WTC11 (cell line): ENCODE measurements around the gene CEBPB.

ENCODE experiments used
- FOXK1 ChIP-seq: sonication (generic); formaldehyde crosslinking; IDR thresholded peaks from 2 replicates; pipeline ENCODE4 v1.8.0; 2022; ENCODE audit warnings: mild to moderate bottlenecking, moderate library complexity, missing genetic modification reagents
- TF ChIP-seq, protein P1 (sequence below): fragments of 200-600 bp; IDR thresholded peaks from 2 replicates; pipeline ENCODE4 v1.8.0; 2022; ENCODE audit warnings: antibody characterized with exemption
- TF ChIP-seq, protein P2 (sequence below): sonication (generic); formaldehyde crosslinking; IDR thresholded peaks from 2 replicates; pipeline ENCODE4 v1.8.1; 2022; ENCODE audit warnings: low read depth, missing genetic modification reagents, borderline replicate concordance
- TF ChIP-seq, protein P3 (sequence below): sonication (generic); formaldehyde crosslinking; IDR thresholded peaks from 2 replicates; pipeline ENCODE4 v1.8.1; 2023; ENCODE audit warnings: mild to moderate bottlenecking, missing genetic modification reagents, moderate library complexity

DNA sequence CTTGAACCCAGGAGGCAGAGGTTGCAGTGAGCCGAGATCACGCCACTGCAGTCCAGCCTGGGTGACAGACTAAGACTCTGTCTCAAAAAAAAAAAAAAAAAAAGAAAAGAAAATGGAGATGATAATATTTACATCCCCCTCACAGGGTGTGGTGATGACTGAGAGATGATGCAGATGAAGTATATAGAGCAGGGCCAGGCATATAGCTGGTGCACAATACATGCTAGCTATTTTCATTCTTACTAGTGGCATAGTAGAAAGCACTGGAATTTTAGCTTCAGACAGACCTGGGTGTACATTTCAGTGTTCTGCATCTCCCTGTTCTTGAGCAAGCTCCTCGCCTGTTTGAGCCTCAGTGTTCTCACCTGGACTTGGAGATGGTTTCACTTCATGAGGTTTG is 36.9 kb downstream of the CEBPB start:
- TF ChIP-seq, protein P1, sequence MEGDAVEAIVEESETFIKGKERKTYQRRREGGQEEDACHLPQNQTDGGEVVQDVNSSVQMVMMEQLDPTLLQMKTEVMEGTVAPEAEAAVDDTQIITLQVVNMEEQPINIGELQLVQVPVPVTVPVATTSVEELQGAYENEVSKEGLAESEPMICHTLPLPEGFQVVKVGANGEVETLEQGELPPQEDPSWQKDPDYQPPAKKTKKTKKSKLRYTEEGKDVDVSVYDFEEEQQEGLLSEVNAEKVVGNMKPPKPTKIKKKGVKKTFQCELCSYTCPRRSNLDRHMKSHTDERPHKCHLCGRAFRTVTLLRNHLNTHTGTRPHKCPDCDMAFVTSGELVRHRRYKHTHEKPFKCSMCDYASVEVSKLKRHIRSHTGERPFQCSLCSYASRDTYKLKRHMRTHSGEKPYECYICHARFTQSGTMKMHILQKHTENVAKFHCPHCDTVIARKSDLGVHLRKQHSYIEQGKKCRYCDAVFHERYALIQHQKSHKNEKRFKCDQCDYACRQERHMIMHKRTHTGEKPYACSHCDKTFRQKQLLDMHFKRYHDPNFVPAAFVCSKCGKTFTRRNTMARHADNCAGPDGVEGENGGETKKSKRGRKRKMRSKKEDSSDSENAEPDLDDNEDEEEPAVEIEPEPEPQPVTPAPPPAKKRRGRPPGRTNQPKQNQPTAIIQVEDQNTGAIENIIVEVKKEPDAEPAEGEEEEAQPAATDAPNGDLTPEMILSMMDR = no peak
- TF ChIP-seq, protein P2, sequence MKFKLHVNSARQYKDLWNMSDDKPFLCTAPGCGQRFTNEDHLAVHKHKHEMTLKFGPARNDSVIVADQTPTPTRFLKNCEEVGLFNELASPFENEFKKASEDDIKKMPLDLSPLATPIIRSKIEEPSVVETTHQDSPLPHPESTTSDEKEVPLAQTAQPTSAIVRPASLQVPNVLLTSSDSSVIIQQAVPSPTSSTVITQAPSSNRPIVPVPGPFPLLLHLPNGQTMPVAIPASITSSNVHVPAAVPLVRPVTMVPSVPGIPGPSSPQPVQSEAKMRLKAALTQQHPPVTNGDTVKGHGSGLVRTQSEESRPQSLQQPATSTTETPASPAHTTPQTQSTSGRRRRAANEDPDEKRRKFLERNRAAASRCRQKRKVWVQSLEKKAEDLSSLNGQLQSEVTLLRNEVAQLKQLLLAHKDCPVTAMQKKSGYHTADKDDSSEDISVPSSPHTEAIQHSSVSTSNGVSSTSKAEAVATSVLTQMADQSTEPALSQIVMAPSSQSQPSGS = no peak
- TF ChIP-seq, protein P3, sequence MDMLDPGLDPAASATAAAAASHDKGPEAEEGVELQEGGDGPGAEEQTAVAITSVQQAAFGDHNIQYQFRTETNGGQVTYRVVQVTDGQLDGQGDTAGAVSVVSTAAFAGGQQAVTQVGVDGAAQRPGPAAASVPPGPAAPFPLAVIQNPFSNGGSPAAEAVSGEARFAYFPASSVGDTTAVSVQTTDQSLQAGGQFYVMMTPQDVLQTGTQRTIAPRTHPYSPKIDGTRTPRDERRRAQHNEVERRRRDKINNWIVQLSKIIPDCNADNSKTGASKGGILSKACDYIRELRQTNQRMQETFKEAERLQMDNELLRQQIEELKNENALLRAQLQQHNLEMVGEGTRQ = no peak
- TF ChIP-seq FOXK1 (CRISPR knock-in tag) = no peak
